22Rv1 (cell line): ENCODE results near the gene UCK2.
"Not testable (repeated sequence)": the region's sequence is repeated elsewhere in the genome, so short reads cannot be mapped to it uniquely, and the experiment has no call there.

ENCODE experiments used
- H3K27ac ChIP-seq: fragments of 450-650 bp; 2 replicates; pipeline ENCODE4 v1.5.1; 2017
- CTCF ChIP-seq: fragments of 450-650 bp; IDR thresholded peaks from 2 replicates; pipeline ENCODE4 v1.5.1; 2017; ENCODE audit warnings: mild to moderate bottlenecking
- ZFX ChIP-seq: fragments of 450-650 bp; IDR thresholded peaks from 2 replicates; pipeline ENCODE4 v1.6.1; 2017; ENCODE audit warnings: antibody characterized with exemption, borderline replicate concordance

UCK2 gene

GRCh38 chr1:165827268-165828102 lies at the start of gene UCK2:
Gene UCK2, plus strand, starts transcription at chr1:165827614. Its CDS starts 220 bp downstream, at chr1:165827834.
- TF ChIP-seq CTCF: peak; percentile 59
- TF ChIP-seq ZFX: no peak
- H3K27ac ChIP-seq: peak within 1 kb of the TSS; percentile 95

DNA sequence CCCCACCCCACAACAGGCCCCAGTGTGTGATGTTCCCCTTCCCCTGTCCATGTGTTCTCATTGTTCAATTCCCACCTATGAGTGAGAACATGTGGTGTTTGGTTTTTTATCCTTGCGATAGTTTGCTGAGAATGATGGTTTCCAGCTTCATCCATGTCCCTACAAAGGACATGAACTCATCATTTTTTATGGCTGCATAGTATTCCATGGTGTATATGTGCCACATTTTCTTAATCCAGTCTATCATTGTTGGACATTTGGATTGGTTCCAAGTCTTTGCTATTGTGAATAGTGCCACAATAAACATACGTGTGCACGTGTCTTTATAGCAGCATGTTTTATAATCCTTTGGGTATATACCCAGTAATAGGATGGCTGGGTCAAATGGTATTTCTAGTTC lies 49.2 kb upstream of the UCK2 start:
- not testable (repeated sequence) for H3K27ac ChIP-seq

GRCh38 chr1:165783519-165783918 lies 43.9 kb upstream of the UCK2 start:
- not testable (repeated sequence) for H3K27ac ChIP-seq

DNA sequence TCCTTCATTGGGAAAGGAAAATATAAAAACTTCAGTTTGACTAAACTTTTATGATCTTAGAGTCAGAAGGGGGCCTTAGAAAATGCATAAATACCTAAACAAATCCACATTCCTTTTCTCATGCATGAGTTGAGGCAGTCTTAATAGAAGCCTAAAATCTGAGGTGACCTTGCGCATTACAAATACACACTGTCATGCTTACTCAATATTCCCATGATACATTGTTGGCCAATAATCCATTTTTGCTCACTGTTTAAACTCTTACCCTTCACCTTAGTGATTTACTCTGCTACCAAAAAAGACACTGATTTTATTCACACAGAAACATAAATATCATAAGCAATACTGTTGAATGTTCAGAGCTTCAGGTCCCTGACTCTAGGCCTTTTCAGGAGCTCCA lies 39.7 kb upstream of the UCK2 start:
- TF ChIP-seq CTCF (no peak), ZFX (no peak)
- H3K27ac ChIP-seq: no peak overlapping the region

GRCh38 chr1:165793951-165794350 lies 33.5 kb upstream of the UCK2 start:
- no peak overlapping the region for H3K27ac ChIP-seq
- no peak for TF ChIP-seq CTCF
- no peak for TF ChIP-seq ZFX

- no peak for TF ChIP-seq ZFX
- no peak for TF ChIP-seq CTCF
- no peak overlapping the region for H3K27ac ChIP-seq
These were observed 31.5 kb upstream of the UCK2 start for GRCh38 chr1:165795894-165796293.

GRCh38 chr1:165799387-165799786 lies 28.0 kb upstream of the UCK2 start:
- TF ChIP-seq ZFX (no peak), CTCF (no peak)
- no peak overlapping the region for H3K27ac ChIP-seq

DNA sequence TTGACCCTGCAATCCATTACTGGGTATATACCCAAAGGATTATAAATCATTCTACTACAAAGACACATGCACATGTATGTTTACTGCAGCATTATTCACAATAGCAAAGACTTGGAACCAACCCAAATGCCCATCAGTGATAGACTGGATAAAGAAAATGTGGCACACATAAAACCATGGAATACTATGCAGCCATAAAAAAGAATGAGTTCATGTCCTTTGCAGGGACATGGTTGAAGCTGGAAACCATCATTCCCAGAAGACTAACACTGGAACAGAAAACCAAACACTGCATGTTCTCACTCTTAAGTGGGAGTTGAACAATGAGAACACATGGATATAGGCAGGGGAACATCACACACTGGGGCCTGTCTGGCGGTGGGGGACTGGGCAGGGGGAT lies 22.9 kb upstream of the UCK2 start:
- not testable (repeated sequence) for H3K27ac ChIP-seq

GRCh38 chr1:165807613-165808012 lies 19.8 kb upstream of the UCK2 start:
- TF ChIP-seq CTCF: no peak
- TF ChIP-seq ZFX: no peak

More at GRCh38 chr1:165807613-165808012, 19.8 kb upstream of the UCK2 start:
- no peak overlapping the region for H3K27ac ChIP-seq
